Measurements from ENCODE around the gene PDZD4. TPM values are rescaled to one million over a fixed set of nuclear protein-coding genes. Genes with fewer than 3 reads are reported as not detected.

The PDZD4 gene
- total and polyA plus RNA-seq, 2 of the 4 experiments (the other 2 are of a cell fraction): under 0.01 to 0.38 TPM

GRCh38 chrX:153799326-153799725 is 31.0 kb downstream of the PDZD4 start:
- no peak overlapping the region for H2AK9ac ChIP-seq (replicated peaks; ENCODE audit: low read depth, low read length, poor library complexity)
- ATAC-seq (ENCODE audit: low read depth) (no peak), DNase-seq (no peak)
- H2BK20ac ChIP-seq (ENCODE audit: low read depth, low read length): no peak overlapping the region
- H2BK15ac ChIP-seq (ENCODE audit: low read depth, low read length): no peak overlapping the region
- H3K36me3 ChIP-seq (ENCODE audit: control insufficient read depth, insufficient read depth, low read length): peaks cover 18% of the 10 kb centered on the region
- no peak overlapping the region for H4K91ac ChIP-seq (ENCODE audit: insufficient read depth, low read depth, low read length)
- ChIA-PET CTCF (no interaction called here), POLR2A (ENCODE audit: unreplicated experiment) (no interaction called here)
- H2AFZ ChIP-seq (replicated peaks; ENCODE audit: low read length, poor library complexity): no peak overlapping the region
- H3K23ac ChIP-seq (ENCODE audit: low read depth, low read length): no peak overlapping the region
- no peak overlapping the region for H3K4ac ChIP-seq (ENCODE audit: low read depth, low read length)
- H3K27me3 ChIP-seq (ENCODE audit: control insufficient read depth, insufficient read depth, low read length): no peaks in the 10 kb centered on the region
- no peak overlapping the region for H2BK120ac ChIP-seq (ENCODE audit: low read depth, low read length)
- H2BK5ac ChIP-seq (ENCODE audit: low read depth, low read length, poor library complexity, severe bottlenecking): no peak overlapping the region
- no peak overlapping the region for H3K18ac ChIP-seq (ENCODE audit: low read depth, low read length)
- in situ Hi-C loops (cut with MboI; ENCODE audit: low sequenced_read_pairs) (loop anchor here (5.0 kb wide), 1 partner anchor 118 kb away; no protein-coding TSS in a partner anchor), dilution Hi-C loops (cut with HindIII; ENCODE audit: low sequenced_read_pairs, unreplicated experiment) (no loop called here), intact Hi-C loops (cut with micrococcal nuclease) (no loop called here)
- H3K14ac ChIP-seq (replicated peaks; ENCODE audit: low read depth, low read length): no peak overlapping the region
- H4K5ac ChIP-seq (ENCODE audit: low read depth, low read length): no peak overlapping the region
- no peak overlapping the region for H4K8ac ChIP-seq (ENCODE audit: low read depth in 2 of 2, low read length in 2 of 2)
- peaks cover 0 to 12% of the 10 kb centered on the region in 2 experiments; a peak in 2 of 4 replicates for H3K79me1 ChIP-seq (ENCODE audit: low read depth in 1 of 2, low read length in 2 of 2)
- H3K56ac ChIP-seq (ENCODE audit: extremely low read depth, insufficient read depth, low read length): no peak overlapping the region
- TF ChIP-seq RAD21 (IDR thresholded peaks at IDR 0.05; ENCODE audit: low read length) (no peak), NFE2L2 (IDR thresholded peaks at IDR 0.05; ENCODE audit: low read depth, low read length) (no peak), CTCF (conservative IDR thresholded peaks at IDR 0.05; ENCODE audit: low read depth, low read length) (no peak), ELK1 (IDR thresholded peaks at IDR 0.05; ENCODE audit: borderline replicate concordance, low read depth, low read length) (no peak), RFX5 (IDR thresholded peaks at IDR 0.05; ENCODE audit: low read depth, low read length) (no peak), FOS (IDR thresholded peaks at IDR 0.05; ENCODE audit: low read depth, low read length) (no peak), SMC3 (IDR thresholded peaks at IDR 0.05; ENCODE audit: low read depth, low read length) (no peak), CEBPB (IDR thresholded peaks at IDR 0.05; ENCODE audit: low read depth, low read length) (no peak), MXI1 (IDR thresholded peaks at IDR 0.05; ENCODE audit: borderline replicate concordance, low read depth, low read length) (no peak), BHLHE40 (IDR thresholded peaks at IDR 0.05; ENCODE audit: low read depth, low read length) (no peak), POLR2A (IDR thresholded peaks at IDR 0.05; ENCODE audit: low read depth, low read length) (no peak), USF2 (IDR thresholded peaks at IDR 0.05; ENCODE audit: low read depth, low read length) (no peak)
- no peak overlapping the region for H3K27ac ChIP-seq (ENCODE audit: insufficient read depth, low read length)
- BruUV-seq (replicated peaks): no TSS peak
- H3K4me1 ChIP-seq (ENCODE audit: control insufficient read depth, insufficient read depth, low read length): peaks cover 2% of the 10 kb centered on the region; the same call in 1 of the 2 replicates
- H3K9me1 ChIP-seq (ENCODE audit: insufficient read depth, low read length): no peaks in the 10 kb centered on the region
- no peak overlapping the region for H3K4me2 ChIP-seq (ENCODE audit: low read depth, low read length)
- 70% methylated on average over 3 of the region's 5 CpGs; no CpG with 5 or more reads in 1 of the 2 experiments for WGBS, 2 experiments (ENCODE audit: extremely low coverage in 2 of 2, insufficient read length in 1 of 2)
- H3K9me3 ChIP-seq (ENCODE audit: control insufficient read depth, insufficient read depth, low read length): peaks cover 2% of the 10 kb centered on the region; the same call in 1 of the 2 replicates
- H3K4me3 ChIP-seq (ENCODE audit: insufficient read depth, low read depth, low read length): no peak overlapping the region
- no peaks in the 10 kb centered on the region for H4K20me1 ChIP-seq (ENCODE audit: insufficient read depth, low read length)
- H2AK5ac ChIP-seq (ENCODE audit: low read depth, low read length): no peak overlapping the region
- no peak overlapping the region for H3K9ac ChIP-seq (ENCODE audit: low read depth, low read length)

All from IMR-90 (cell line).